ENCODE results near the gene GNAI1. TPM values are rescaled to one million over a fixed set of nuclear protein-coding genes. Genes with fewer than 3 reads are reported as not detected.

GNAI1 gene
- polyA plus RNA-seq, 2 of the 4 experiments (the other 2 are of a cell fraction), result 46.3 to 96.3 TPM

GRCh38 chr7:80235334-80235733 is 100.7 kb downstream of the GNAI1 start:
- ChIA-PET POLR2A (no interaction called here), CTCF (interaction anchor here (2.0 kb wide), 1 partner anchor 101 kb away, joined by 6 read pairs; the partner anchor contains the start of gene GNAI1)
- no peak for TF ChIP-seq MAZ (IDR thresholded peaks at IDR 0.05; ENCODE audit: borderline replicate concordance, low read depth, low read length)
- TF ChIP-seq USF2 (IDR thresholded peaks at IDR 0.05), result no peak
- TF ChIP-seq MAFK (IDR thresholded peaks at IDR 0.05; ENCODE audit: partially characterized antibody), result no peak
- TF ChIP-seq CBX8 (IDR thresholded peaks at IDR 0.05), result no peak
- no peak for TF ChIP-seq MAX (IDR thresholded peaks at IDR 0.05)
- TF ChIP-seq KDM5A (IDR thresholded peaks at IDR 0.05), result no peak
- TF ChIP-seq E2F6 (IDR thresholded peaks at IDR 0.05; ENCODE audit: borderline replicate concordance, low read depth), result no peak
- no peak for TF ChIP-seq PBX3 (IDR thresholded peaks at IDR 0.05)
- no peak for TF ChIP-seq ELK1 (IDR thresholded peaks at IDR 0.05; ENCODE audit: low read depth, low read length)
- TF ChIP-seq PHF8 (IDR thresholded peaks at IDR 0.05; ENCODE audit: borderline replicate concordance, low read depth), result no peak
- no peak for TF ChIP-seq NFE2L2 (conservative IDR thresholded peaks at IDR 0.05; ENCODE audit: low read length)
- TF ChIP-seq HEYL (CRISPR knock-in tag; IDR thresholded peaks at IDR 0.05), result no peak
- no peak for TF ChIP-seq CEBPB (IDR thresholded peaks at IDR 0.05)
- TF ChIP-seq EHMT2 (IDR thresholded peaks at IDR 0.05; ENCODE audit: low read depth), result no peak
- DNase-seq (ENCODE audit: low read depth in 1 of 2, low spot score in 1 of 2) (no peak), FAIRE-seq (no peak), ATAC-seq (no peak)
- no peak overlapping the region for H3K4me2 ChIP-seq
- H3K9me3 ChIP-seq, result no peaks in the 10 kb centered on the region
- no peak overlapping the region for H3K27ac ChIP-seq
- no peak overlapping the region for H3K4me3 ChIP-seq
- H3K4me1 ChIP-seq, result no peaks in the 10 kb centered on the region
- 89% methylated on average over 4 of the region's 4 CpGs for WGBS (ENCODE audit: missing lambda C conversion rate)

GRCh38 chr7:80236681-80237080 is 102.0 kb downstream of the GNAI1 start:
- no peaks in the 10 kb centered on the region for H3K9me3 ChIP-seq
- no peak for DNase-seq (ENCODE audit: low read depth in 1 of 2, low spot score in 1 of 2)
- H3K4me2 ChIP-seq, result no peak overlapping the region
- WGBS (ENCODE audit: missing lambda C conversion rate), result 84% methylated on average over 1 of the region's 1 CpG
- no peak for FAIRE-seq
- ChIA-PET POLR2A (no interaction called here), CTCF (no interaction called here)
- ATAC-seq, result no peak
- H3K4me3 ChIP-seq, result no peak overlapping the region
- H3K4me1 ChIP-seq, result no peaks in the 10 kb centered on the region
- TF ChIP-seq BHLHE40 (IDR thresholded peaks at IDR 0.05; ENCODE audit: low read depth, low read length) (no peak), EHMT2 (IDR thresholded peaks at IDR 0.05; ENCODE audit: low read depth) (no peak), ZFP36 (IDR thresholded peaks at IDR 0.05; ENCODE audit: borderline replicate concordance, partially characterized antibody) (no peak), HOXB5 (CRISPR knock-in tag; IDR thresholded peaks at IDR 0.05) (no peak), BCL3 (IDR thresholded peaks at IDR 0.05) (no peak), CTCF (IDR thresholded peaks at IDR 0.05) (no peak), HES2 (IDR thresholded peaks at IDR 0.05) (no peak), ZSCAN20 (CRISPR knock-in tag; IDR thresholded peaks at IDR 0.05) (no peak), CBX2 (IDR thresholded peaks at IDR 0.05; ENCODE audit: borderline replicate concordance, low read depth) (no peak), PHF8 (IDR thresholded peaks at IDR 0.05; ENCODE audit: borderline replicate concordance, low read depth) (no peak), KDM1A (IDR thresholded peaks at IDR 0.05; ENCODE audit: low read depth) (no peak), TFCP2L1 (CRISPR knock-in tag; IDR thresholded peaks at IDR 0.05) (no peak), NPAS2 (CRISPR knock-in tag; IDR thresholded peaks at IDR 0.05; ENCODE audit: borderline replicate concordance) (no peak), MAZ (IDR thresholded peaks at IDR 0.05; ENCODE audit: borderline replicate concordance, low read depth, low read length) (no peak), HOXB13 (CRISPR knock-in tag; IDR thresholded peaks at IDR 0.05; ENCODE audit: low read depth) (no peak), HMGXB4 (CRISPR knock-in tag; IDR thresholded peaks at IDR 0.05; ENCODE audit: borderline replicate concordance) (no peak)
- no peak overlapping the region for H3K27ac ChIP-seq

Measured in A549 (cell line).